MM.1S (cell line): Measurements from ENCODE around the gene FXYD3.

ENCODE experiments used
- DNase-seq: peaks from one replicate; pipeline ENCODE4 v3.0.0-alpha.2; 2015
- H2AFZ ChIP-seq: fragments of 300-600 bp; sonication (generic); 2 replicates; pipeline ENCODE4 v1.6.0; 2016; ENCODE audit warnings: antibody characterized with exemption, low read length
- H3F3A ChIP-seq: fragments of 300-600 bp; sonication (generic); 2 replicates; pipeline ENCODE4 v1.6.1; 2016; ENCODE audit warnings: mild to moderate bottlenecking, antibody characterized with exemption, low read length, moderate library complexity, mixed read lengths; ENCODE audit not compliant: insufficient read depth
- H3K27ac ChIP-seq: fragments of 300-600 bp; sonication (generic); 2 replicates; pipeline ENCODE4 v1.5.1; 2016; ENCODE audit warnings: mild to moderate bottlenecking, low read length
- H3K27me3 ChIP-seq: fragments of 300-600 bp; sonication (generic); replicated peaks from 2 replicates; pipeline ENCODE4 v1.6.0; 2016; ENCODE audit warnings: low read length; ENCODE audit not compliant: insufficient read depth
- H3K36me3 ChIP-seq: fragments of 300-600 bp; sonication (generic); replicated peaks from 2 replicates; pipeline ENCODE4 v1.6.1; 2016; ENCODE audit warnings: mild to moderate bottlenecking, low read length, mixed read lengths; ENCODE audit not compliant: insufficient read depth
- H3K4me1 ChIP-seq: fragments of 300-600 bp; sonication (generic); 2 replicates; pipeline ENCODE4 v1.6.1; 2016; ENCODE audit warnings: low read length, mixed read lengths
- H3K4me2 ChIP-seq: fragments of 300-600 bp; sonication (generic); 2 replicates; pipeline ENCODE4 v1.6.0; 2016; ENCODE audit warnings: low read depth, low read length
- H3K4me3 ChIP-seq: fragments of 300-600 bp; sonication (generic); 2 replicates; pipeline ENCODE4 v1.5.1; 2016; ENCODE audit warnings: low read length, mixed read lengths
- H3K79me2 ChIP-seq: fragments of 300-600 bp; sonication (generic); 2 replicates; pipeline ENCODE4 v1.6.1; 2016; ENCODE audit warnings: mixed run types, low read length, mixed read lengths
- H3K9ac ChIP-seq: fragments of 300-600 bp; sonication (generic); 2 replicates; pipeline ENCODE4 v1.6.1; 2016; ENCODE audit warnings: low read length, mixed read lengths
- H3K9me2 ChIP-seq: fragments of 300-600 bp; sonication (generic); replicated peaks from 2 replicates; pipeline ENCODE4 v1.6.1; 2016; ENCODE audit warnings: mild to moderate bottlenecking, low read length, mixed read lengths; ENCODE audit not compliant: insufficient read depth
- H3K9me3 ChIP-seq: fragments of 300-600 bp; sonication (generic); replicated peaks from 2 replicates; pipeline ENCODE4 v1.6.1; 2016; ENCODE audit warnings: mild to moderate bottlenecking, low read length, mixed read lengths; ENCODE audit not compliant: insufficient read depth
- H4K20me1 ChIP-seq: fragments of 300-600 bp; sonication (generic); 2 replicates; pipeline ENCODE4 v1.6.1; 2016; ENCODE audit warnings: mild to moderate bottlenecking, low read length, moderate library complexity, mixed read lengths; ENCODE audit not compliant: insufficient read depth
- CTCF ChIP-seq: fragments of 300-600 bp; sonication (generic); IDR thresholded peaks from 2 replicates; pipeline ENCODE4 v1.5.1; 2016; ENCODE audit warnings: antibody characterized with exemption, low read length, mixed read lengths
- EZH2 ChIP-seq: fragments of 300-600 bp; sonication (generic); optimal IDR thresholded peaks from 2 replicates; pipeline ENCODE3; 2017; ENCODE audit warnings: low read depth, mild to moderate bottlenecking, antibody characterized with exemption, low read length, mixed read lengths
- EZH2phosphoT487 ChIP-seq: fragments of 300-600 bp; sonication (generic); IDR thresholded peaks from 2 replicates; pipeline ENCODE4 v1.6.1; 2018; ENCODE audit warnings: antibody characterized with exemption, low read length

The FXYD3 gene

DNA sequence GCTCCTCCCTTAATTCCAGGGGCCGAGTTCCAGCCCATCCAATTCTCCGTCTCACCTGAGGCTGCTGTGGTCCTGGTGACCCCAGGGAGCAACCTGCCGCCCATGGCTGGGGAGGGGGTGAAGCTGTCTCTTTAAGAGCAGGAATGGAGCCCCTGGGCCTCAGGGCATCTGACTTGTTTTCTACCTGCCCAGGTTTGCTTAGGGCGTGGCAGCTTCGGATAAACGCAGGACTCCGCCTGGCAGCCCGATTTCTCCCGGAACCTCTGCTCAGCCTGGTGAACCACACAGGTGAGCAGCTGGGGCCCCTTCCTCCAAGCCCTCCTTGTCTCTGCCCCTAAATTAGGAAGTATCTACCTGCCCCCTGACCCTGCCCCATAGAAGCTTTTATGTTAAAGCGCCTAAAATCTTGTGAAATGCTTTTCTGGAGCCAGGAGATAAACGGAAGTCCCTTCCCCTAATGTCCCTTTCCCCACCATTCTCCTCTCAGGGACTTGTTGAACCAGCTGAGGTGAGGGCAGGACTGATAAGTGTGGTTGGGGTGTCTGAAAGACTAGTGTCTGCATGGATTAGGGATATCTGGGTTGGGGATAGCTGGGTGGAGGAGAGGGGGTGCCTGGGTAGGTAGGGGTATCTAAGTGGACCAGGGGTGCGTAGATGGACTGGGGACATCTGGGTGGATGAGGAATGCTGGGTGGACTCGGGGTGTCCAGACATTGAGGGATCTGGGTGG, 614 bp downstream of the FXYD3 start:
- H3K9me3 ChIP-seq: no peaks in the 10 kb centered on the region
- no peak overlapping the region for H2AFZ ChIP-seq

GRCh38 chr19:35117116-35117515, 1.5 kb downstream of the FXYD3 start:
- Histone ChIP-seq H3K27ac (no peak overlapping the region), H3K9ac (no peak overlapping the region), H3K4me2 (no peak overlapping the region), H3K9me2 (no peaks in the 10 kb centered on the region), H3K4me3 (no peak overlapping the region), H3K4me1 (no peaks in the 10 kb centered on the region), H3K79me2 (no peaks in the 10 kb centered on the region), H3K9me3 (no peaks in the 10 kb centered on the region), H2AFZ (no peak overlapping the region), H3K36me3 (no peaks in the 10 kb centered on the region), H4K20me1 (no peaks in the 10 kb centered on the region), H3K27me3 (peaks cover 73% of the 10 kb centered on the region), H3F3A (no peaks in the 10 kb centered on the region)
- TF ChIP-seq EZH2phosphoT487: no peak
- TF ChIP-seq CTCF: no peak
- no peak for TF ChIP-seq EZH2
- DNase-seq: no peak

More for the DNA sequence above, 614 bp downstream of the FXYD3 start:
- H3K9me2 ChIP-seq: no peaks in the 10 kb centered on the region
- H3K4me1 ChIP-seq: no peaks in the 10 kb centered on the region
- no peak for TF ChIP-seq EZH2phosphoT487
- TF ChIP-seq CTCF: no peak
- no peak for TF ChIP-seq EZH2
- DNase-seq: no peak
- no peaks in the 10 kb centered on the region for H3K79me2 ChIP-seq
- H3K4me3 ChIP-seq: no peak overlapping the region
- no peak overlapping the region for H3K27ac ChIP-seq
- no peak overlapping the region for H3K4me2 ChIP-seq
- H3K36me3 ChIP-seq: no peaks in the 10 kb centered on the region
- peaks cover 71% of the 10 kb centered on the region for H3K27me3 ChIP-seq
- H3F3A ChIP-seq: no peaks in the 10 kb centered on the region
- no peak overlapping the region for H3K9ac ChIP-seq
- H4K20me1 ChIP-seq: no peaks in the 10 kb centered on the region

GRCh38 chr19:35117799-35118198, 2.2 kb downstream of the FXYD3 start:
- Histone ChIP-seq H4K20me1 (no peaks in the 10 kb centered on the region), H3K79me2 (no peaks in the 10 kb centered on the region), H3K4me2 (no peak overlapping the region), H3K27me3 (peaks cover 73% of the 10 kb centered on the region), H3K9me3 (no peaks in the 10 kb centered on the region), H3K9me2 (no peaks in the 10 kb centered on the region), H3K4me3 (no peak overlapping the region), H3K27ac (no peak overlapping the region), H3K9ac (no peak overlapping the region), H3F3A (no peaks in the 10 kb centered on the region), H2AFZ (no peak overlapping the region), H3K36me3 (no peaks in the 10 kb centered on the region), H3K4me1 (no peaks in the 10 kb centered on the region)
- DNase-seq: no peak
- TF ChIP-seq EZH2 (no peak), CTCF (no peak), EZH2phosphoT487 (no peak)
